ENCODE data around the gene PIK3C2G. TPM values are rescaled to one million over a fixed set of nuclear protein-coding genes. Genes with fewer than 3 reads are reported as not detected.

The PIK3C2G gene
- total RNA-seq, 1 donor from 2014 or later: not detected

DNA sequence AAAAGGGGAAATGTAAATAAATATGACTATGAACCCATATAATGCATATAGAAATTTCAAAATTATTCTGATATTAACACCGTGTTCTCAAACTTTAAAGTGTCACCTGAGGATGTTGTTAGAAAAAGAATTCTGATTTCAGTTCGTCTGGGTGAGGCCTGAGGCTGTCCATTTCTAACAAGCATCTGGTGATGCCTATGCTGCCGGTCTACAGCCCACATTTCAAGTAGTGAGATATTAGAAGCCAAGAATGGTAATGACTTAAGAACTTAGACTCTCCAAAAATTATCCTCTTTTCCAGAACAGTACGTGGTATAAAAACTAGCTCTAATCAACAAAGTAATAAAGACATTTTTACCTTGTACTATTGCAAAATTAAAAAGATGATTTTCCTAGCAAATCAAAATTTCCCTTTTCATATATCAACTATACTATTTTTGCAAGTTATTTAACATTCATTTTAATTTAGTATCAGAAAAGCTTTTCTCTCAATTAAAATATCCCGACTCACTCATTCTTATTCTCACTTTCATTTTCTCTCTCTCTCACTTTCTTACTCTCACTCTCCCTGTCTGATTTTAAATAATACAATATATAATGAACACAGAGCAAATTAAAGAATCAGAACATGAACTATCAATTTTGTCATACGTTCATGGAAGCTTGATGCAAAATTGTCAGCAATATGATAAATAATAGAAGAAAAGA is 35.0 kb downstream of the PIK3C2G start:
- no peak overlapping the region for H2AFZ ChIP-seq (replicated peaks)
- H3K9me3 ChIP-seq (ENCODE audit: low read depth): no peaks in the 10 kb centered on the region
- H4K20me1 ChIP-seq (ENCODE audit: low read depth): no peaks in the 10 kb centered on the region
- H3K27ac ChIP-seq: no peak overlapping the region
- Mint-ChIP-seq H3K4me1 (peaks cover 8% of the 10 kb centered on the region), H3K9me3 (peaks cover 13% of the 10 kb centered on the region), H3K4me3 (no peak overlapping the region), H3K27ac (no peak overlapping the region), H3K27me3 (ENCODE audit: insufficient read depth, low read depth) (no peaks in the 10 kb centered on the region), H3K36me3 (no peaks in the 10 kb centered on the region)
- no peaks in the 10 kb centered on the region for H3F3A ChIP-seq (ENCODE audit: low read depth)
- no peak overlapping the region for H3K4me2 ChIP-seq
- H3K4me1 ChIP-seq: no peaks in the 10 kb centered on the region
- H3K79me2 ChIP-seq (ENCODE audit: low read depth): no peaks in the 10 kb centered on the region
- DNase-seq (ENCODE audit: low spot score): no peak
- H3K4me3 ChIP-seq: no peak overlapping the region
- H3K27me3 ChIP-seq: no peaks in the 10 kb centered on the region
- H3K9ac ChIP-seq: no peak overlapping the region
- no peak for TF ChIP-seq EZH2 (IDR thresholded peaks at IDR 0.05)
- no peak for TF ChIP-seq EZH2phosphoT487 (IDR thresholded peaks at IDR 0.05)
- TF ChIP-seq, protein P1, sequence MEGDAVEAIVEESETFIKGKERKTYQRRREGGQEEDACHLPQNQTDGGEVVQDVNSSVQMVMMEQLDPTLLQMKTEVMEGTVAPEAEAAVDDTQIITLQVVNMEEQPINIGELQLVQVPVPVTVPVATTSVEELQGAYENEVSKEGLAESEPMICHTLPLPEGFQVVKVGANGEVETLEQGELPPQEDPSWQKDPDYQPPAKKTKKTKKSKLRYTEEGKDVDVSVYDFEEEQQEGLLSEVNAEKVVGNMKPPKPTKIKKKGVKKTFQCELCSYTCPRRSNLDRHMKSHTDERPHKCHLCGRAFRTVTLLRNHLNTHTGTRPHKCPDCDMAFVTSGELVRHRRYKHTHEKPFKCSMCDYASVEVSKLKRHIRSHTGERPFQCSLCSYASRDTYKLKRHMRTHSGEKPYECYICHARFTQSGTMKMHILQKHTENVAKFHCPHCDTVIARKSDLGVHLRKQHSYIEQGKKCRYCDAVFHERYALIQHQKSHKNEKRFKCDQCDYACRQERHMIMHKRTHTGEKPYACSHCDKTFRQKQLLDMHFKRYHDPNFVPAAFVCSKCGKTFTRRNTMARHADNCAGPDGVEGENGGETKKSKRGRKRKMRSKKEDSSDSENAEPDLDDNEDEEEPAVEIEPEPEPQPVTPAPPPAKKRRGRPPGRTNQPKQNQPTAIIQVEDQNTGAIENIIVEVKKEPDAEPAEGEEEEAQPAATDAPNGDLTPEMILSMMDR (IDR thresholded peaks at IDR 0.05): no peak
- H3K36me3 ChIP-seq: no peaks in the 10 kb centered on the region

DNA sequence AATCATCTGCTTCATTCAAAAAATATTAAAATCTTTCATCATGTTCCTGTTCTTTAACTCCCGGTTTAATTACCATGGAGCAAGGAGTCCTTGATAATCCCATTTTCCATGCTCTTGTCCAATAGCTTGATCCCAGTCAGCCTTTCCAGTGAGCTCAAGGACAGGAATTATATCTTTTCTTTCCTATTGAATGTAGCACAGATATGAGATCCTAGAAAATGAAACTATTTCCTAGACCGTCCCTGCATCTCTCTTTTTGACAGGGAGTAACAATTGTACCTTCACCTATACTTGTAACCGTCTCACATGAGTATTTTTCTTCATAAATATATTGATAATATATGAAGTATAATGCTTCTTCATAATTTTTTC is 35.6 kb downstream of the PIK3C2G start:
- H3F3A ChIP-seq (ENCODE audit: low read depth): no peaks in the 10 kb centered on the region
- H3K4me2 ChIP-seq: no peak overlapping the region
- no peak overlapping the region for H2AFZ ChIP-seq (replicated peaks)
- TF ChIP-seq EZH2 (IDR thresholded peaks at IDR 0.05): no peak
- TF ChIP-seq, protein P1 (IDR thresholded peaks at IDR 0.05): no peak
- no peak for TF ChIP-seq EZH2phosphoT487 (IDR thresholded peaks at IDR 0.05)
- peaks cover 17% of the 10 kb centered on the region for H3K9me3 Mint-ChIP-seq
- no peak overlapping the region for H3K9ac ChIP-seq
- peaks cover 8% of the 10 kb centered on the region for H3K4me1 Mint-ChIP-seq
- H3K9me3 ChIP-seq (ENCODE audit: low read depth): no peaks in the 10 kb centered on the region
- no peaks in the 10 kb centered on the region for H3K27me3 Mint-ChIP-seq (ENCODE audit: insufficient read depth, low read depth)
- H3K4me1 ChIP-seq: no peaks in the 10 kb centered on the region
- no peaks in the 10 kb centered on the region for H3K27me3 ChIP-seq
- H3K36me3 Mint-ChIP-seq: no peaks in the 10 kb centered on the region
- H3K79me2 ChIP-seq (ENCODE audit: low read depth): no peaks in the 10 kb centered on the region
- H3K4me3 Mint-ChIP-seq: no peak overlapping the region
- DNase-seq (ENCODE audit: low spot score): no peak
- no peak overlapping the region for H3K27ac Mint-ChIP-seq
- no peaks in the 10 kb centered on the region for H3K36me3 ChIP-seq
- no peak overlapping the region for H3K27ac ChIP-seq
- H4K20me1 ChIP-seq (ENCODE audit: low read depth): no peaks in the 10 kb centered on the region
- no peak overlapping the region for H3K4me3 ChIP-seq

DNA sequence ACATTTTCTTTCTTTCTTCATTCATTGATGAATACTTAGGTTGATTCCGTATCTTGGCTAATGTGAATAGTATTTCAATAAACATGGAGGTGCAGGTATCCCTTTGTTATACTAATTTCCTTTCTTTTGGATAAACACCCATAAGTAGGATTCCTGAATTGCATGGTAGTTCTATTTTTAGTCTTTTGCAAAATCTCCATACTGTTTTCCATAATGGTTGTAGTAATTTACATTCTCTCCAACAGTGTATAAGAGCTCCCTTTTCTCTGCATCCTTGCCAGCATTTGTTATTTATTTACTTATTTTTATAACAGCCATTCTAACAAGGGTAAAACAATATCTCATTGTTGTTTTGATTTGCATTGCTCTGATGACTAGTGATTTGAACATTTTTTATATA is 36.6 kb downstream of the PIK3C2G start:
- Histone ChIP-seq H3K36me3 (no peaks in the 10 kb centered on the region), H3K4me1 (no peaks in the 10 kb centered on the region), H3K4me3 (no peak overlapping the region), H3K79me2 (ENCODE audit: low read depth) (no peaks in the 10 kb centered on the region), H3K9me3 (ENCODE audit: low read depth) (no peaks in the 10 kb centered on the region), H3K27ac (no peak overlapping the region), H2AFZ (replicated peaks) (no peak overlapping the region), H4K20me1 (ENCODE audit: low read depth) (no peaks in the 10 kb centered on the region), H3K27me3 (no peaks in the 10 kb centered on the region), H3K4me2 (no peak overlapping the region), H3F3A (ENCODE audit: low read depth) (no peaks in the 10 kb centered on the region), H3K9ac (no peak overlapping the region)
- Mint-ChIP-seq H3K27me3 (ENCODE audit: insufficient read depth, low read depth) (peaks cover 3% of the 10 kb centered on the region), H3K4me1 (peaks cover 8% of the 10 kb centered on the region), H3K27ac (no peak overlapping the region), H3K9me3 (peaks cover 22% of the 10 kb centered on the region), H3K36me3 (no peaks in the 10 kb centered on the region), H3K4me3 (no peak overlapping the region)
- no peak for DNase-seq (ENCODE audit: low spot score)
- no peak for TF ChIP-seq EZH2phosphoT487 (IDR thresholded peaks at IDR 0.05)

DNA sequence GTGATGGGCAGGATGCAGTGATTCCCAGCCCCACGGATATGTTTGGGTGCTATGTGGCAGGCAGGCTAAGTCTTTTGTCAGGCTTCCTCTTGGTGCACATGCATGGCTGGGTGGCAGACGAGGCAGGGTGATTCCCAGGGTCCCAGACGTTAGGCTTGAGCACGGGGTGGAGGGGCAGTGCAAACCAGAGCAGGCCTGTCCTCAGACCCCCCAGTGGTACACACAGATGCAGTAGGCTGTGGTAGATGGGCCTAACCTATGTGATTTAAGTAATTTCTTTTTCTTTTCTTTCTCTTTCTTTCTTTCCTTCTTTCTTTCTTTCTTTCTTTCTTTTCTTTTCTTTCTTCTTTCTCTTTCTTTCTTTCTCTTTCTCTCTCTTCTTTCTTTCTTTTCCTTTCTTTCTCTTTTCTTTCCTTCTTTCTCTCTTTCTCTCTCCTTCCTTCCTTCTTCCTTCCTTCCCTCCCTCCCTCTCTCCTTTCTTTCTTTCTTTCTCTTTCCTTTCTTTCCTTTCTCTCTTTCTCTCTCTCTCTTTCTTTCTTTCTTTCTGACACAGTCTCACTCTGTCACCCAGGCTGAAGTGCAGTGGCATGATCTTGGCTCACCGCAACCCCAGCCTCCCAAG is 41.6 kb downstream of the PIK3C2G start:
- Mint-ChIP-seq H3K9me3 (peaks cover 23% of the 10 kb centered on the region), H3K36me3 (no peaks in the 10 kb centered on the region), H3K27me3 (ENCODE audit: insufficient read depth, low read depth) (peaks cover 3% of the 10 kb centered on the region), H3K4me3 (no peak overlapping the region), H3K27ac (no peak overlapping the region), H3K4me1 (peaks cover 2% of the 10 kb centered on the region)
- H3K9ac ChIP-seq: no peak overlapping the region
- H4K20me1 ChIP-seq (ENCODE audit: low read depth): no peaks in the 10 kb centered on the region
- no peaks in the 10 kb centered on the region for H3K4me1 ChIP-seq
- no peak overlapping the region for H3K27ac ChIP-seq
- no peak overlapping the region for H3K4me3 ChIP-seq
- H3K9me3 ChIP-seq (ENCODE audit: low read depth): no peaks in the 10 kb centered on the region
- H3K36me3 ChIP-seq: no peaks in the 10 kb centered on the region
- H3F3A ChIP-seq (ENCODE audit: low read depth): no peaks in the 10 kb centered on the region
- H3K79me2 ChIP-seq (ENCODE audit: low read depth): no peaks in the 10 kb centered on the region
- no peaks in the 10 kb centered on the region for H3K27me3 ChIP-seq
- TF ChIP-seq EZH2phosphoT487 (IDR thresholded peaks at IDR 0.05) (no peak), EZH2 (IDR thresholded peaks at IDR 0.05) (no peak)
- TF ChIP-seq, protein P1 (IDR thresholded peaks at IDR 0.05): no peak
- no peak for DNase-seq (ENCODE audit: low spot score)
- H2AFZ ChIP-seq (replicated peaks): no peak overlapping the region
- H3K4me2 ChIP-seq: no peak overlapping the region
